ENCODE results near the gene DHH. TPM values are rescaled to one million over a fixed set of nuclear protein-coding genes. Genes with fewer than 3 reads are reported as not detected.

The DHH gene
- total and polyA plus RNA-seq, 9 of the 15 experiments (the other 6 are each of a cell fraction or from before 2014, with no cell fraction given), result 0.07 to 2.6 (median 0.54) TPM

- TF ChIP-seq ZKSCAN8 (CRISPR knock-in tag; IDR thresholded peaks at IDR 0.05) (no peak), ATF2 (CRISPR knock-in tag; IDR thresholded peaks at IDR 0.05) (no peak), NR2C1 (IDR thresholded peaks at IDR 0.05) (no peak), NR2C1 (tag; IDR thresholded peaks at IDR 0.05) (no peak), ZNF217 (CRISPR knock-in tag; IDR thresholded peaks at IDR 0.05) (no peak), ZC3H11A (IDR thresholded peaks at IDR 0.05; ENCODE audit: low read depth, low read length) (no peak), NEUROD1 (IDR thresholded peaks at IDR 0.05; ENCODE audit: borderline replicate concordance, low read depth, low read length, partially characterized antibody) (no peak), FOXM1 (IDR thresholded peaks at IDR 0.05; ENCODE audit: low read depth) (peak; percentile 83), FOXM1 (CRISPR knock-in tag; IDR thresholded peaks at IDR 0.05; ENCODE audit: low read depth) (no peak), DDX20 (tag; IDR thresholded peaks at IDR 0.05; ENCODE audit: low read depth) (no peak), ZNF778 (CRISPR knock-in tag; IDR thresholded peaks at IDR 0.05) (no peak), MECOM (CRISPR knock-in tag; IDR thresholded peaks at IDR 0.05) (no peak), ZNF436 (CRISPR knock-in tag; IDR thresholded peaks at IDR 0.05) (no peak), NCOA4 (IDR thresholded peaks at IDR 0.05; ENCODE audit: partially characterized antibody) (no peak), COPS2 (conservative IDR thresholded peaks at IDR 0.05) (no peak), ZBTB7A (IDR thresholded peaks at IDR 0.05; ENCODE audit: borderline replicate concordance, control insufficient read depth, low read depth, low read length) (no peak), L3MBTL2 (IDR thresholded peaks at IDR 0.05) (peak; percentile 90), LCOR (CRISPR knock-in tag; IDR thresholded peaks at IDR 0.05) (no peak), TEAD4 (IDR thresholded peaks at IDR 0.05; ENCODE audit: low read length) (peak; percentile 20; the same call in 1 of the 2 replicates), TEAD4 (CRISPR knock-in tag; IDR thresholded peaks at IDR 0.05; ENCODE audit: borderline replicate concordance) (no peak), HDGF (IDR thresholded peaks at IDR 0.05) (no peak), HES1 (IDR thresholded peaks at IDR 0.05; ENCODE audit: low read depth) (no peak), ZNF324 (CRISPR knock-in tag; IDR thresholded peaks at IDR 0.05) (no peak), TCF15 (CRISPR knock-in tag; IDR thresholded peaks at IDR 0.05) (no peak), MAFG (tag; conservative IDR thresholded peaks at IDR 0.05) (no peak; the same call in 1 of the 2 replicates), FOS (IDR thresholded peaks at IDR 0.05; ENCODE audit: extremely low read depth, insufficient read length) (peak; percentile 5), PCBP1 (IDR thresholded peaks at IDR 0.05; ENCODE audit: low read depth, low read length, poor library complexity, severe bottlenecking) (no peak), NRF1 (conservative IDR thresholded peaks at IDR 0.05 in 1 of 2, IDR thresholded peaks at IDR 0.05 in 1 of 2) (peak; percentile 97)
Observed at GRCh38 chr12:49069507-49070346, 24.9 kb downstream of the DHH start, which contains the start of gene RHEBL1 (continued).
